GM19240 (cell line): ENCODE data around the gene DNAJC22.
A peak's percentile ranks its signal among the peaks of the same experiment; 100 is the strongest.
"Not testable (repeated sequence)": the region's sequence is repeated elsewhere in the genome, so short reads cannot be mapped to it uniquely, and the experiment has no call there.

Source experiments
- DNase-seq: peaks from one replicate; pipeline ENCODE4 v3.0.0; 2011; ENCODE audit warnings: low spot score; ENCODE audit not compliant: insufficient read length

The DNAJC22 gene

GRCh38 chr12:49346659-49347310 lies at the start of gene DNAJC22:
TSS of gene DNAJC22 (plus strand) at chr12:49346888. CDS start at chr12:49348873, 1,985 bp downstream.
- no peak for DNase-seq

- DNase-seq = no peak
Measured at GRCh38 chr12:49297695-49298060, 49.0 kb upstream of the DNAJC22 start.

- DNase-seq = no peak
Measured at GRCh38 chr12:49298160-49298559, 48.5 kb upstream of the DNAJC22 start.

GRCh38 chr12:49301760-49302159 lies 44.9 kb upstream of the DNAJC22 start:
- no peak for DNase-seq

- DNase-seq = no peak
Measured at GRCh38 chr12:49304161-49304560, 42.5 kb upstream of the DNAJC22 start.

- DNase-seq = no peak
Measured at GRCh38 chr12:49305762-49306510, 40.8 kb upstream of the DNAJC22 start.

GRCh38 chr12:49309386-49309785 lies 37.3 kb upstream of the DNAJC22 start:
- DNase-seq = no peak

- DNase-seq = not testable (repeated sequence)
Measured at GRCh38 chr12:49310451-49311000, 36.2 kb upstream of the DNAJC22 start.

GRCh38 chr12:49314811-49315210 lies 31.9 kb upstream of the DNAJC22 start:
- no peak for DNase-seq

GRCh38 chr12:49317118-49317517 lies 29.6 kb upstream of the DNAJC22 start:
- DNase-seq = not testable (repeated sequence)

GRCh38 chr12:49320411-49321103 lies 26.1 kb upstream of the DNAJC22 start:
- DNase-seq = not testable (repeated sequence)

GRCh38 chr12:49322367-49322707 lies 24.4 kb upstream of the DNAJC22 start:
- no peak for DNase-seq

- peak; percentile 98 for DNase-seq
Measured at GRCh38 chr12:49322708-49323523, 23.8 kb upstream of the DNAJC22 start, which contains the start of gene TROAP. TSS of gene TROAP (plus strand) at chr12:49323255. CDS start at chr12:49323609, 354 bp downstream.

- no peak for DNase-seq
Measured at GRCh38 chr12:49323524-49324097, 23.1 kb upstream of the DNAJC22 start.

GRCh38 chr12:49325606-49326005 lies 21.1 kb upstream of the DNAJC22 start:
- no peak for DNase-seq

GRCh38 chr12:49327368-49327767 lies 19.3 kb upstream of the DNAJC22 start:
- no peak for DNase-seq

GRCh38 chr12:49327887-49328286 lies 18.8 kb upstream of the DNAJC22 start:
- no peak for DNase-seq

- DNase-seq = no peak
Measured at GRCh38 chr12:49328816-49329215, 17.9 kb upstream of the DNAJC22 start.

GRCh38 chr12:49330032-49330619 lies 16.6 kb upstream of the DNAJC22 start:
- DNase-seq = no peak

- no peak for DNase-seq
Measured at GRCh38 chr12:49330631-49331379, 15.9 kb upstream of the DNAJC22 start.
